Neural crest cell (in vitro differentiated cells): ENCODE results near the gene LTBP1. TPM values are rescaled to one million over a fixed set of nuclear protein-coding genes. Genes with fewer than 3 reads are reported as not detected.
A peak's percentile ranks its signal among the peaks of the same experiment; 100 is the strongest.

Source experiments
- DNase-seq: peaks from one replicate; pipeline ENCODE4 v3.0.0; 2021; ENCODE audit warnings: low read depth, mixed read lengths, low spot score
- H3K27ac Mint-ChIP-seq: one replicate; pipeline ENCODE4 v1.8.0; 2021; ENCODE audit warnings: mild to moderate bottlenecking, mixed read lengths; ENCODE audit not compliant: unreplicated experiment
- H3K27me3 Mint-ChIP-seq: 2 replicates; pipeline ENCODE4 v1.8.0; 2021; ENCODE audit warnings: low read depth, mild to moderate bottlenecking, mixed read lengths
- H3K36me3 Mint-ChIP-seq: 2 replicates; pipeline ENCODE4 v1.8.0; 2021; ENCODE audit warnings: low read depth, mild to moderate bottlenecking, mixed read lengths
- H3K4me1 Mint-ChIP-seq: 2 replicates; pipeline ENCODE4 v1.8.0; 2021; ENCODE audit warnings: mixed read lengths
- H3K4me3 Mint-ChIP-seq: one replicate; pipeline ENCODE4 v1.8.0; 2021; ENCODE audit warnings: mild to moderate bottlenecking, mixed read lengths
- H3K9me3 Mint-ChIP-seq: 2 replicates; pipeline ENCODE4 v1.8.0; 2021; ENCODE audit warnings: mixed read lengths
- total RNA-seq: library from RNA; stranded (reverse); gene quantifications from 2 replicates; pipeline ENCODE4 v1.2.1, GENCODE V29; 2021
- TF ChIP-seq, protein P1 (sequence below): fragments of 200-600 bp; sonication (generic); conservative IDR thresholded peaks from 2 replicates; pipeline ENCODE4 v1.5.0; 2021; ENCODE audit warnings: antibody characterized with exemption, mild to moderate bottlenecking

Gene LTBP1
- total RNA-seq, 1 donor from 2014 or later = 30.2 TPM

GRCh38 chr2:33121416-33121815 is 174.7 kb downstream of the LTBP1 start:
- Mint-ChIP-seq H3K27me3 (no peaks in the 10 kb centered on the region), H3K36me3 (no peaks in the 10 kb centered on the region), H3K4me1 (no peaks in the 10 kb centered on the region), H3K27ac (no peak overlapping the region), H3K4me3 (no peak overlapping the region), H3K9me3 (peaks cover 2% of the 10 kb centered on the region)
- TF ChIP-seq, protein P1, sequence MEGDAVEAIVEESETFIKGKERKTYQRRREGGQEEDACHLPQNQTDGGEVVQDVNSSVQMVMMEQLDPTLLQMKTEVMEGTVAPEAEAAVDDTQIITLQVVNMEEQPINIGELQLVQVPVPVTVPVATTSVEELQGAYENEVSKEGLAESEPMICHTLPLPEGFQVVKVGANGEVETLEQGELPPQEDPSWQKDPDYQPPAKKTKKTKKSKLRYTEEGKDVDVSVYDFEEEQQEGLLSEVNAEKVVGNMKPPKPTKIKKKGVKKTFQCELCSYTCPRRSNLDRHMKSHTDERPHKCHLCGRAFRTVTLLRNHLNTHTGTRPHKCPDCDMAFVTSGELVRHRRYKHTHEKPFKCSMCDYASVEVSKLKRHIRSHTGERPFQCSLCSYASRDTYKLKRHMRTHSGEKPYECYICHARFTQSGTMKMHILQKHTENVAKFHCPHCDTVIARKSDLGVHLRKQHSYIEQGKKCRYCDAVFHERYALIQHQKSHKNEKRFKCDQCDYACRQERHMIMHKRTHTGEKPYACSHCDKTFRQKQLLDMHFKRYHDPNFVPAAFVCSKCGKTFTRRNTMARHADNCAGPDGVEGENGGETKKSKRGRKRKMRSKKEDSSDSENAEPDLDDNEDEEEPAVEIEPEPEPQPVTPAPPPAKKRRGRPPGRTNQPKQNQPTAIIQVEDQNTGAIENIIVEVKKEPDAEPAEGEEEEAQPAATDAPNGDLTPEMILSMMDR = no peak
- no peak for DNase-seq

DNA sequence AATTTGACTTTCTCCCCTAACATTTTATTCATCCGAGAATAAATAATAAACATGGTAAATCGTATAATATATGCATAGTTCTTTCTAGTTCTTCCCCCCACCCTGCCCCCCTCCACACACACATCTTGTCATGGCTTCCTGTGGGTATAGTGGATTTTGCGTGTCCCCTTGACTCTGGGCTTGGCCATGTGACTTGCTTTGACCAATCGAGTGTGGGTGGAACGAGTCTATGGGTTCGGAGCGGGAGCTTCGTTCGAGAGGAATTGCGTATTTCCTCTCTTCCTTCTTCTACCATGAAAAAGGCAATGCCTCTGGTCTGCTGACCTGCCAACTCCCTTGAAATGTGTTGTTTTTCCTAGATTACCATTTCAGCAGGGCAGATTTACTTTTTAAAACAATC is 175.2 kb downstream of the LTBP1 start:
- H3K36me3 Mint-ChIP-seq = no peaks in the 10 kb centered on the region
- no peaks in the 10 kb centered on the region for H3K4me1 Mint-ChIP-seq
- no peak overlapping the region for H3K27ac Mint-ChIP-seq
- no peak for DNase-seq
- TF ChIP-seq, protein P1 = no peak
- H3K9me3 Mint-ChIP-seq = peaks cover 2% of the 10 kb centered on the region
- H3K4me3 Mint-ChIP-seq = no peak overlapping the region
- H3K27me3 Mint-ChIP-seq = no peaks in the 10 kb centered on the region

GRCh38 chr2:33122726-33123125 is 176.0 kb downstream of the LTBP1 start:
- Mint-ChIP-seq H3K27ac (no peak overlapping the region), H3K36me3 (no peaks in the 10 kb centered on the region), H3K4me1 (no peaks in the 10 kb centered on the region), H3K27me3 (no peaks in the 10 kb centered on the region), H3K4me3 (no peak overlapping the region), H3K9me3 (peaks cover 6% of the 10 kb centered on the region)
- no peak for DNase-seq
- TF ChIP-seq, protein P1 = no peak

DNA sequence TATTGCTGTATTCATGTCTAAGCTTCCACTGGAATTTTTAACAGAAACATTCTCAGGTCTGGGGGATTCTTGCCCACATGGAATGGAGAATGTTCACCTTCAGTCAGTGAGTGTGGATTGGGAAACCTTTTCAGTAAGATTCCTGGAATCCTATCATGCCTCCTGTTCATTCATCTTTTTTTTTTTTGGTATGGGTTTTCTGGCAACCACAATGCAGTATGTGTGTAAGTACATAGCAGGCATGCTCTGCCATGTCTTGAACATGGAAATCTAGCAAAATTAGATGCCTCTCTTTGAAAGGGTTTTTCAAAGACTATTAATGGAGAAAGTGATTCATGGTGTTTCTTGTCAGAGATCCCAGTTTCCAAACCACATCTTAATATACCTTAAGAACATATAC is 176.5 kb downstream of the LTBP1 start:
- Mint-ChIP-seq H3K27me3 (no peaks in the 10 kb centered on the region), H3K4me3 (no peak overlapping the region), H3K4me1 (no peaks in the 10 kb centered on the region), H3K27ac (no peak overlapping the region), H3K9me3 (peaks cover 6% of the 10 kb centered on the region), H3K36me3 (no peaks in the 10 kb centered on the region)
- TF ChIP-seq, protein P1 = no peak
- no peak for DNase-seq

- Mint-ChIP-seq H3K36me3 (no peaks in the 10 kb centered on the region), H3K27me3 (no peaks in the 10 kb centered on the region), H3K27ac (no peak overlapping the region)
These were observed 179.8 kb downstream of the LTBP1 start for GRCh38 chr2:33126552-33126951.

More at GRCh38 chr2:33126552-33126951, 179.8 kb downstream of the LTBP1 start:
- TF ChIP-seq, protein P1 = peak; percentile 23
- Mint-ChIP-seq H3K4me1 (no peaks in the 10 kb centered on the region), H3K4me3 (no peak overlapping the region), H3K9me3 (peaks cover 6% of the 10 kb centered on the region)
- DNase-seq = no peak
